Astrocyte (in vitro differentiated cells and primary cell): ENCODE measurements around the gene BATF.

Source experiments
- EZH2 ChIP-seq: IDR thresholded peaks from 2 replicates; pipeline ENCODE4 v1.6.1; 2012; ENCODE audit warnings: mild to moderate bottlenecking, low read length, inconsistent platforms; ENCODE audit not compliant: insufficient read depth
- TF ChIP-seq, protein P1 (sequence below): IDR thresholded peaks from 2 replicates; pipeline ENCODE4 v1.5.1; 2011; ENCODE audit warnings: low read depth, mild to moderate bottlenecking, inconsistent platforms, low read length, moderate library complexity; ENCODE audit not compliant: insufficient read depth

DNA sequence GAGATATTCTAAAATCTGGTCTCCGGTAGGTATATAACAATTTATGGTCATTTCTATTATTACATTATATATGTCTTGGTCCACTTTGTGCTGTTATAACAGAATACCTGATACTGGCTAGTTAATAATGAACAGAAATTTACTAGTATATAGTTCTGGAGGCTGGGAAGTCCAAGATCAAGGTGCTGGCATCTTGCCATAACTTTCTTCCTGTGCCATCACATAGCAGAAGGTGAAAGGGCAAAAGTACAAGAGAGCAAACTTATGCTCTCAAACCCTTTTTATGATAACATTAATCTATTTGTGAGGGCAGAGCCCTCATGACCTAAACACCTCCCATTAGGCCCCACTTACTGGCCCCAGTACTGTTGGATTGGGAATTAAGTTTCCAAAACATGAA lies 17.9 kb upstream of the BATF start:
- TF ChIP-seq, protein P1, sequence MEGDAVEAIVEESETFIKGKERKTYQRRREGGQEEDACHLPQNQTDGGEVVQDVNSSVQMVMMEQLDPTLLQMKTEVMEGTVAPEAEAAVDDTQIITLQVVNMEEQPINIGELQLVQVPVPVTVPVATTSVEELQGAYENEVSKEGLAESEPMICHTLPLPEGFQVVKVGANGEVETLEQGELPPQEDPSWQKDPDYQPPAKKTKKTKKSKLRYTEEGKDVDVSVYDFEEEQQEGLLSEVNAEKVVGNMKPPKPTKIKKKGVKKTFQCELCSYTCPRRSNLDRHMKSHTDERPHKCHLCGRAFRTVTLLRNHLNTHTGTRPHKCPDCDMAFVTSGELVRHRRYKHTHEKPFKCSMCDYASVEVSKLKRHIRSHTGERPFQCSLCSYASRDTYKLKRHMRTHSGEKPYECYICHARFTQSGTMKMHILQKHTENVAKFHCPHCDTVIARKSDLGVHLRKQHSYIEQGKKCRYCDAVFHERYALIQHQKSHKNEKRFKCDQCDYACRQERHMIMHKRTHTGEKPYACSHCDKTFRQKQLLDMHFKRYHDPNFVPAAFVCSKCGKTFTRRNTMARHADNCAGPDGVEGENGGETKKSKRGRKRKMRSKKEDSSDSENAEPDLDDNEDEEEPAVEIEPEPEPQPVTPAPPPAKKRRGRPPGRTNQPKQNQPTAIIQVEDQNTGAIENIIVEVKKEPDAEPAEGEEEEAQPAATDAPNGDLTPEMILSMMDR = no peak
- no peak for TF ChIP-seq EZH2
